ENCODE data around the gene CSH1. TPM values are rescaled to one million over a fixed set of nuclear protein-coding genes. Genes with fewer than 3 reads are reported as not detected.
"Not testable (repeated sequence)": the region's sequence is repeated elsewhere in the genome, so short reads cannot be mapped to it uniquely, and the experiment has no call there.

The CSH1 gene
- polyA plus RNA-seq, 1 donor = not detected

DNA sequence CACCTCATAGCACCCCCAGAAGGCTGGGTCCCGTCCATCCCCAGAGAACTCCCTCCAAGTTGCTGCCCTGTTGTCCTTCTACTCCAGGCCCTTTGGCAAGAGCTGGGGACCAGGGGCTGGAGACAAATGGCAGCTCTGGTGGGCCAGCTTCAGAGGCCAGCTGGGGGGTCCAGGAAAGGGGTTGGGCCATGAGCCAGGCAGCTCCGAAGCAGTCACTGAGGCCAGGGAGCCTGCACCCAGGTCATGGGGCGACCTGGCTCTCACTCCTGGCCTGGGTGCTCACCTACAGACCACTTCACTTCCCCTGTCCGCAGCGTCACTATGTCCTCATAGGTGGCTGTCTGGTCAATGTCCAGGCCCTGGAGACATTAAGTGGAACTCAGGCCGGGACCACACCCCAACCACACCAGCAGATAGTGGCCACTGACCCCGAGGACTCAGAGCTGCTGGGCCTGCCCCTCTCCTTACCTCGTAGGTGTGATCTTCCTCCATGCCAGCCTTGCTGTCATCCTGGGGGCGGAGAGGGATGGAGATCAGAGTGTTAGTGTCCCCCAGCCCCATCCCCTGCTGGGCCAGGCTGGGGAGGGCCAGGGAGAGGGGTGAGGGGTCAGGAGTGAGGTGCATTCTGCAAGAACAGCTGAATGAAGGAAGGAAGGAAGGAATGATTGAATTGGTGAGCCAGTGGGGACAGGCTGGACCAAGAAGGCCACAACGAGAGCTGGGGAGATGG, 32.8 kb upstream of the CSH1 start:
- DNase-seq = no peak

DNA sequence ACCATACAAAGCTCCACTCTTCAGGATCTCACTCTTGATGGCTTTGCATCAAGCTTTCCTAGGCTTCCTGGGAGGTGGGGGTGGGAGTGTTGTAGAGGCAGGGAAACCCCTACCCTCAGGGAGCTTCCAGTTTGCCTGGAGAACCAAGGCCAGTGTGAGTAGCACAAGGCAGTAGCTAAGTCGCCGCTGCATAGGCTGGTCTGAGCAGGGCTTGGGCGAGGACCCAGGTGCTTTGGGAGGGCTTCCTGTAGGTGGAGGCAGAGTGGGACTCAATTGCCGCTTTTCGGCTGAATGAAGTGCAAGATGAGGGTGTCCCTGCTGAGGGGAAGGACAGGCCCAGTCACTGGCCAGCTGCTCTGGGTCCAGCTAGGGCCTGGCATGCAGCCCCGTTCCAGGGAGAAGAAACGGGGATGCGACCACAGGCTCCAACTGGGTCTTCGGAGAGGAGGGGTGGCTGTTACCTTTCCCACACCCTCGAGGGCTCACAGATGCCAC, 31.8 kb upstream of the CSH1 start:
- no peak for DNase-seq

DNA sequence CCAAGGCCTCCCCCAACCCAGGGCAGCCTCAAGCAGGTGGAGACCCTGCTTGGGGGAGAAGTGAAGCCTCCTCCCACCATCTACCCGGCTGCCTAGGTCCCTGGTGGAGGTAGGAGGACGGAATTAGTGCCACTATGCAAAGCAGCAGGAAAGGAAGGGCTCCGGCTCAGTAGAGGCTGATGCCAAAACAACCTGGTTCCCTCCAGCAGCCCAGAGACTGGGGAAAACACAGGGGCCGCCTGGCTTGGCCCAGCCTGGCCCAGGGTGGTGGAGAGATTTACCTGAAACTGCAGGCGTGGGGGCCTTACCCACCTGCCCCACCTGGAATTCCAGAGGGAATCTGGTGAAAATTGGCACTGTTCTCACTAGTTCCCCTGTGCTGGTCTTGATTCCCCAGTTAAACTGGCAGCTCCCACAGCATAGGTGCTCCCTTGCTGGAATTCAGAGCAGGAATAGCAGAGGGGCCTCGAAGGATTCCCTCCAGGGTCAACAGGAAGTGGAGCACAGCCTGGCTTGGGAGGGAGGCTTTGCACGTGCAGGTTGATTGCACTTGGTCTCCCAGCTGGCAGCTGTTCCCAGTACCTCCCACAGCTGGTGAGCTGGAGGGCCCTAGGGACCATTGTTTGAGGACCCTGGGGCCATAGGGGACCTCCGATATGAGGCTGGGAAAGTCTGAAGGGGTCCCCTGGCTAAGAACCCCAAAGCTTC, 31.2 kb upstream of the CSH1 start:
- no peak for DNase-seq

DNA sequence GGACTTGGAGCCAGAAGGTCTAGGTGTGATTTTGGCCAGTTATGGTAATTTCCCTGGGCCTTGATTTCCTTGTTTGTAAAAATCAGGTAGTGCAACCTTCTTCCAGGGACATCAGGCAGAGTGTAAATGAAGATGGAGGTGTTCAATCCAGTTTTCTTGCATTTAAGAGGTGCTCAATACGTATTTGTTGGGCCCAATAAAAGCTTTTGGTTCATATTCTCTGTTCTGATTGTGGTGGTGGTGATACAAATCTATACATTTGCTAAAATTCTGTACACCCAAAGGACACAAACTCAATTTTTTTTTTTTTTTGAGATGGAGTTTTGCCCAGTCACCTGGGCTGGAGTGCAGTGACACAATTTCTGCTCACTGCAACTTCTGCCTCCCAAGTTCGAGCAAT, 29.8 kb upstream of the CSH1 start:
- no peak for DNase-seq

DNA sequence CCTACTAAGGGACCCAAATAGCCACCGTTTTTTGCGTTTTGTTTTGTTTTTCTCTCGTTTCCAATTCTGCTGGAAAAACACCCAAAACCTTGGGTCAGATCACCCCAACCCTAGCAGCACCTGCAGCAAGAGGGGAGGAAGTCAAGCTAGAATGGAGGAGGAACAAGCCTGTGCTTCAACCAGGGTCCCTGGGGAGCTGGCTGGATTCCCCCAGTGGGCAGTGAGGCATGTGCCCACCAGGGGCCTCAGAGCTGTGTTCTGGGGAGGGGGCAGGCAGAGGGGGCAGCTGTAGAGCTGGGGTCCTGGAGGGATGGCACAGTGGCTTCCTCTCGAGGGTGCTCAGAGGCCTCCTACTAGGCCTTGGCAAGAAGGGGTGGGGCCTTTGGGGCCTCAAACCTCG, 29.2 kb upstream of the CSH1 start:
- DNase-seq = no peak

DNA sequence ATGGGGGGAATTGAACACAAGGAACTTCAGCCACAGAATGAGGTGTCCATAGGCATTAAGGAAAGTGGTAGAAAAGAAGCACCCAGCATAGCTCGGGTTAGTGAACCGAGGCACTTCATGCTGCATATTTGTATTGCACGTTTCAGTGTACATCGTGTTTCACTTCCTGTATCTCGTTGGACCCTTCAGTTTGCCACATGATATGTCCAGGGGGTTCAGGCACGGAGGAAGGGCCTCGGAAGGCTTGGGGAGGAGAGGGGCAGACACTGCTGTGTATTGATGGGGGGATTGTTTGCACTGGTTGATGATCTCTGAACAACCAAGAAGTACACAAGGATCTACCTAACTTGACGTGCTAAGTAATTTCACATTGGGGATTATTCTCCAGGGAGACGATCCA, 26.0 kb upstream of the CSH1 start:
- not testable (repeated sequence) for DNase-seq

DNA sequence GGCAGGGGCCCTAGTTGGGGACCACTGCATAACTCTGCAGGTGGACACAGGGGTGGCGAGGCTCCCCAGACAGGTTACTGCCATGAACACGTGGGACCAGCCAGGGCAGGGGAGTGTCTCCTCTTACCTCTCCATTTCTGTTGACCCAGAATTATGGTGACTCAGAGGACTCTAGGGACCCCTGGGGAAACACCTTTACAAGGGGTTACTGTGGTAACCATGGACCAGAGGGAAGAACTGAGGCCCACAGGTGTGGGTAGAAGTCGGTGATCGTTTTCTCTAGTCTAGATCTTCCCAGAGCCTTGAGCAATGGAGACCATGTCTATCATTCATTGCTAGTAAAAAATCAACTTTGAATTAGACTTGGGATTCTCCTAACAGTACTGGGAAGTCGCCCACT, 24.4 kb upstream of the CSH1 start:
- DNase-seq = not testable (repeated sequence)

DNA sequence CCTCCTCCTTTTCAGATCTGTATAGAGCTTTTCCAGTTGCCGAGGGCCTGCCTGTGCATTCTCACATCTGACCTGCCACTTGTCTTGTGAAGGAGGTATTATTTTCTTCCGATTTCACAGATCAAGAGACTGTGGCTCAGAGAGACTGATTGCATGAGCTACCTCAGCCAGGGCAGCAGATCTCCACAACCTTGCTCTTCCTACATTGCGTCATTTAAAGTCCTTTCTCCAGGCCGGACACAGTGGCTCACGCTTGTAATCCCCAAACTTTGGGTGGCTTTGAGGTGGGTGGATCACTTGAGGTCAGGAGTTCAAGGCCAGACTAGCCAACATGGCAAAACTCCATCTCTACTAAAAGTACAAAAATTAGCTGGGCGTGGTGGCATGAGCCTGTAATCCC, 23.7 kb upstream of the CSH1 start:
- not testable (repeated sequence) for DNase-seq

DNA sequence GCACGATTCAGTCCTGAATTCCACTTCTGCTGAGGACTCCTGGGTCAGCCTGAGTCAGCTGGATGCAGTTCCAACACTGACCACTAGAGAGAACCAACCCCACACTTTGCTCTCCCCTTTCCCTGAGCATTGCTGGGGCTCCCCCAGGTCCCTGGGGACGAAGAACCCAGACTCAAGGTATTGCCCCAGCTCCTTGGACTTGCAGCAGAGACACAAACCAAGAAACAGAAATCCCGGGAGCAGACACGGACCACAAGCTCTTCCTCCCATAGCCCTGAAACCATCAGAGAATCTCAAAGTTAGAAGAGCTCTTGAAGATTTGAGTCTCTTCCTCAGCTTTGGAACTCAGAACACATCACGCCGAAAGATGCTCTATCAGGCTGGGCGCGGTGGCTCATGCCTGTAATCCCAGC, 22.9 kb upstream of the CSH1 start:
- DNase-seq = no peak

DNA sequence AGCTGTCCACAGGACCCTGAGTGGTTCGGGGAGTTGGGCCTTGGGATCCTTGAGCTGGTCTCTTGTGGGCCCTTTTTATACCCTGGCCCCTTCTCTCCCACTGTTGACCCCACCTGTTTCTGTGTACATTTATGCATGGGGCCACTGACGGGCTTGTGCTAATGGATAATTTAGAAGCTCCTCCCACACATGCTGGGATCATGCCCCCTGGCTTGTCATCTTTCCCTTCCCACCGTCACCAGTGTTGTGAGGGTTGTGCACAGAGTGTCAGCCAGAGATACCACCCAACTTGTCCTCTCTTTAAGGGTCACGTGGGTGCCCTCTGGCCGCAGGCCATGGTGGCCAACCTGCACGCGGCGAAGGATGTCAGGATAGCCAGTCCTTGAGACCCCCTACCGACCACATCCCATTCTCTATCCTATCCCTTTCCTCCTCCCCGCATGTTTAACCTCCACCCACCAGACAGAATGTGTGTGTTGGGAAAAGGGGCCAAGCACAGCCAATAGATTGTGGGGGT, 22.5 kb upstream of the CSH1 start, which contains the start of gene GH1:
GH1 (minus strand) TSS at position 51 of the 517 bp plus-strand sequence. CDS start 63 bp downstream, outside the sequence.
- DNase-seq = not testable (repeated sequence)

DNA sequence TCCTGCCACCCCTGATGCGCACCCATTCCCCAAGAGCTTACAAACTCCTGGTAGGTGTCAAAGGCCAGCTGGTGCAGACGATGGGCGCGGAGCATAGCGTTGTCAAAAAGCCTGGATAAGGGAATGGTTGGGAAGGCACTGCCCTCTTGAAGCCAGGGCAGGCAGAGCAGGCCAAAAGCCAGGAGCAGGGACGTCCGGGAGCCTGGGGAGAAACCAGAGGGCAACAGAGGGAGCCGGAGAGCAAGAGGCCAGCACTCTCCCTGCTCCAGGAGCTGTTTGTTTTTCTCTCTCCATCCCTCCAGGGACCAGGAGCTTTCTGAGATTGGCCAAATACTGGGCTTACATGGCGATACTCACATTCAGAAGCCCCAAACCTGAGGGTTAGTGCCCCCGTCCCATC, 21.9 kb upstream of the CSH1 start:
- DNase-seq = no peak

DNA sequence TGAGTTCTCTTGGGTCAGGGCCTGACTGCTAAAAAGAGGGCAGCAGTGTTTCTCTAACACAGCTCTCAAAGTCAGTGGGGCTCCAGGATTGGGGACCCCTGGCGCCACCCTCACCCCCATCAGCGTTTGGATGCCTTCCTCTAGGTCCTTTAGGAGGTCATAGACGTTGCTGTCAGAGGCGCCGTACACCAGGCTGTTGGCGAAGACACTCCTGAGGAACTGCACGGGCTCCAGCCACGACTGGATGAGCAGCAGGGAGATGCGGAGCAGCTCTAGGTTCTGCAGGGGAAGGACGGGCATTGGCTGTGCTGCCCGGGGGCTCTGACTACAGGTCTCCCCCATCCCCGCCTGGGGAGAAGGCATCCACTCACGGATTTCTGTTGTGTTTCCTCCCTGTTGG, 21.3 kb upstream of the CSH1 start:
- no peak for DNase-seq

DNA sequence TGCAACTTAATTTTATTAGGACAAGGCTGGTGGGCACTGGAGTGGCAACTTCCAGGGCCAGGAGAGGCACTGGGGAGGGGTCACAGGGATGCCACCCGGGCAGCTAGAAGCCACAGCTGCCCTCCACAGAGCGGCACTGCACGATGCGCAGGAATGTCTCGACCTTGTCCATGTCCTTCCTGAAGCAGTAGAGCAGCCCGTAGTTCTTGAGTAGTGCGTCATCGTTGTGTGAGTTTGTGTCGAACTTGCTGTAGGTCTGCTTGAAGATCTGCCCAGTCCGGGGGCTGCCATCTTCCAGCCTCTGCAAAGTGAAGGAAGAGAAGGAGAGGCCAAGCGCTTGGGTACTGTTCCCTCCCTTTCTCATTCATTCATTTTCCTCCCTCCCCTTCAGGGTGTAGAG, 20.8 kb upstream of the CSH1 start:
- DNase-seq = not testable (repeated sequence)

DNA sequence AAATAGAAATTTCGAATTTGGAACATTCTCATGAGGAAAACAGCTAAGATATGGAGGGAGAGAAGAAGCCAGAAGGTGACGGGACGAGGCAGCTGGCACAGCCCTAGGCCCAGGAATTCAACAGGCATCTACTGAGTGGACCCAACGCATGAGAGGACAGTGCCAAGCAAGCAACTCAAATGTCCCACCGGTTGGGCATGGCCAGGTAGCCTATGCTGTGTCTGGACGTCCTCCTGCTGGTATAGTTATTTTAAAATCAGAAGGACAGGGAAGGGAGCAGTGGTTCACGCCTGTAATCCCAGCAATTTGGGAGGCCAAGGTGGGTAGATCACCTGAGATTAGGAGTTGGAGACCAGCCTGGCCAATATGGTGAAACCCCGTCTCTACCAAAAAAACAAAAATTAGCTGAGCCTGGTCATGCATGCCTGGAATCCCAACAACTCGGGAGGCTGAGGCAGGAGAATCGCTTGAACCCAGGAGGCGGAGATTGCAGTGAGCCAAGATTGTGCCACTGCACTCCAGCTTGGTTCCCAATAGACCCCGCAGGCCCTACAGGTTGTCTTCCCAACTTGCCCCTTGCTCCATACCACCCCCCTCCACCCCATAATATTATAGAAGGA, 20.3 kb upstream of the CSH1 start:
- DNase-seq = no peak

DNA sequence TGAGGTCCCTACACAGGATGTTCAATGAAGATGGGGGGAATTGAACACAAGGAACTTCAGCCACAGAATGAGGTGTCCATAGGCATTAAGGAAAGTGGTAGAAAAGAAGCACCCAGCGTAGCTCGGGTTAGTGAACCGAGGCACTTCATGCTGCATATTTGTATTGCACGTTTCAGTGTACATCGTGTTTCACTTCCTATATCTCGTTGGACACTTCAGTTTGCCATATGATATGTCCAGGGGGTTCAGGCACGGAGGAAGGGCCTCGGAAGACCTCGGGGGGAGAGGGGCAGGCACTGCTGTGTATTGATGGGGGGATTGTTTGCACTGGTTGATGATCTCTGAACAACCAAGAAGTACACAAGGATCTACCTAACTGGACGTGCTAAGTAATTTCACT, 19.4 kb upstream of the CSH1 start:
- DNase-seq = not testable (repeated sequence)

DNA sequence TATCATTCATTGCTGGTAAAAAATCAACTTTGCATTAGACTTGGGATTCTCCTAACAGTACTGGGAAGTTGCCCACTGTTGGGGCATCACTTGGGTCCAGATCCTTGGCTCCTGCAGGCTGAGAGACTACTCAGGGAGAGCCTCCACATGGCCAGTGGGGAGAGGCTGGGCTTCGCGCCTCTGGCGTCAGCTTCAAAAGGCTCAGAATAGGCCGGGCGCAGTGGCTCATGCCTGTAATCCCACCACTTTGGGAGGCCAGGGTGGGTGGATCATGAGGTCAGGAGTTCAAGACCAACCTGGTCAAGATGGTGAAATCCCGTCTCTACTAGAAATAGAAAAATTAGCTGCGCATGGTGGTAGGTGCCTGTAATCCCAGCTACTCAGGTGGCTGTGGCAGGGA, 18.1 kb upstream of the CSH1 start:
- no peak for DNase-seq

DNA sequence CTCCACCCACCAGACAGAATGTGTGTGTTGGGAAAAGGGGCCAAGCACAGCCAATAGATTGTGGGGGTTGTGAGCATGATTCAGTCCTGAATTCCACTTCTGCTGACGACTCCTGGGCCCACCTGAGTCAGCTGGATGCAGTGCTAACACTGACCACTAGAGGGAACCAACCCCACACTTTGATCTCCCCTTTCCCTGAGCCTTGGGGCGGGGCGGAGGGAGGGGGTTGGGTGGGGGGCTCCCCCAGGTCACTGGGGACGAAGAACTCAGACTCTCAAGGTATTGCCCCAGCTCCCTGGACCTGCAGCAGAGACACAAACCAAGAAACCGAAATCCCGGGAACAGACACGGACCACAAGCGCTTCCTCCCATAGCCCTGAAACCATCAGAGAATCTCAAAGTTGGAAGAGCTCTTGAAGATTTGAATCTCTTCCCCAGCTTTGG, 15.3 kb upstream of the CSH1 start:
- no peak for DNase-seq

DNA sequence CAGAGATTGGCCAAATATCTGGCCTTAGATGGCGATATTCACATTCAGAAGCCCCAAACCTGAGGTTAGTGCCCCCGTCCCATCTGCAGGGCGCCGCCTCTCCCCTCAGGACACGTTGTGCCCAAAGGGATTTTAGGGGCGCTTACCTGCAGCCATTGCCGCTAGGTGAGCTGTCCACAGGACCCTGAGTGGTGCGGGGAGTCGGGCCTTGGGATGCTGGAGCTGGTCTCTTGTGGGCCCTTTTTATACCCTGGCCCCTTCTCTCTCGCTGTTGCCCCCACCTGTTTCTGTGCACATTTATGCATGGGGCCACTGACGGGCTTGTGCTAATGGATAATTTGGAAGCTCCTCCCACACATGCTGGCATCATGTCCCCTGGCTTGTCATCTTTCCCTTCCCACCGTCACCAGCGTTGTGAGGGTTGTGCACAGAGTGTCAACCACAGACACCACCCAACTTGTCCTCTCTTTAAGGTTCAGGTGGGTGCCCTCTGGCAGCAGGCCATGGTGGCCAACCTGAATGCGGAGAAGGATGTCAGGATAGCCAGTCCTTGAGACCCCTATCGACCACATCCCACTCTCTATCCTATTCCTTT, 14.8 kb upstream of the CSH1 start, which contains the start of gene CSHL1:
CSHL1 (minus strand) TSS at position 218 of the 595 bp plus-strand sequence; CDS start at position 156, 62 bp downstream.
- DNase-seq = no peak

DNA sequence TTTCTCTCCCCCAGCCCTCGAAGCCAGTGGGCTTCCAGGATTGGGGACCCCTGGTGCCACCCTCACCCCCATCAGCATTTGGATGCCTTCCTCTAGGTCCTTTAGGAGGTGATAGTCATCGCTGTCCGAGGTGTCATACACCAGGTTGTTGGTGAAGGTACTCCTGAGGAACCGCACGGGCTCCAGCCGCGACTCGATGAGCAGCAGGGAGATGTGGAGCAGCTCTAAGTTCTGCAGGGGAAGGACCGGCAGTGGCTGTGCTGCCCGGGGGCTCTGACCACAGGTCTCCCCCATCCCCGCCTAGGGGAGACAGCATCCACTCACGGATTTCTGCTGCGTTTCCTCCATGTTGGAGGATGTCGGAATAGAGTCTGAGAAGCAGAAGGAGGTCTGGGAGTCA, 13.7 kb upstream of the CSH1 start:
- DNase-seq = no peak

DNA sequence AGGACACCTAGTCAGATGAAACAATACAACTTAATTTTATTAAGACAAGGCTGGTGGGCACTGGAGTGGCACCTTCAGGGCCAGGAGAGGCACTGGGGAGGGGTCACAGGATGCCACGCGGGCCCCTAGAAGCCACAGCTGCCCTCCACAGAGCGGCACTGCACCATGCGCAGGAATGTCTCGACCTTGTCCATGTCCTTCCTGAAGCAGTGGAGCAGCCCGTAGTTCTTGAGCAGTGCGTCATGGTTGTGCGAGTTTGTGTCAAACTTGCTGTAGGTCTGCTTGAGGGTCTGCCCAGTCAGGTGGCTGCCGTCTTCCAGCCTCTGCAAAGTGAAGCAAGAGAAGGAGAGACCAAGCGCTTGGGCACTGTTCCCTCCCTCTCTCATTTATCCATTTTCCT, 13.2 kb upstream of the CSH1 start:
- DNase-seq = not testable (repeated sequence)

DNA sequence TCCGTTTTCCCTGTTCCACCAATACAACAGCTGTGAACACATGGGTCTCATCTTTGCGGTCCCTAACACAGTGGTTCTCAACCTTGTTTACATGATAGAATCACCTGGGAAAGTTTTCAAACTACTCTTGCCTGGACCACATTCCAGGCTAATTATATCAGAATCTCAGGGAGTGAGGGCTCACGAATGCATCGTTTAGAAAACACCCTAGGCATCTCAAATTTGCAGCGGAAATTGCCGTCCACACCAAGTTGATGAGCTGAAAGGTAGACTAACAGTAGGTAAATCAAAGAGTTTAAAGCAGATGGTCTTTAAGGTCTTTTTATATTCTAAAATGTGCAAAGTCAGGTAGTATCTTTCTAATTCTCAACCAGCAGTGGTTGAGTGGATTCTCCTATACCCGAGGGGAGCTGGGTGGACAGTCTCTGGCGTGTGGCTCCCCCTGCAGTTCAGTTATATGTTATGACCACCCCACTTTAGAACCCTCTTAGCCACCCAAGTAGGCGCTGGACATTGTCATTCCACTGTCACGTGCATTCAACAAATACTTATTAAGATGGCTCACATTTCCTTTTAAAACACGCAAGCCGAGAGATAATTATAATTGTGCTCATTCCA, 10.9 kb upstream of the CSH1 start:
- not testable (repeated sequence) for DNase-seq

DNA sequence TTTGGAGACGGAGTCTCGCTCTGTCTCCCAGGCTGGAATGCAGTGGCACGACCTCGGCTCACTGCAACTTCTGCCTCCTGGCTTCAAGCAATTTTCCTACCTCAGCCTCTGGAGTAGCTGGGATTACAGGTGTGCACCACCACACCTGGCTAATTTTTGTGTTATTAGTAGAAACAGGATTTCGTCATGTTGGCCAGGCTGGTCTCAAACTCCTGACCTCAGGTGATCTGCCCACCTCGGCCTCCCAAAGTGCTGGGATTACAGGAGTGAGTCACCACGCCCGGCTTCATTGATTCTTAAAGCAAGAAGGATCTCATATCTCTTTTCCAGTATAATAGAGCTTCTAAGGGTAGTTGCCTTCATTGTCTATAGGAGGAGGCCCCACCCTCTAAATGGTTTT, 8.4 kb upstream of the CSH1 start:
- DNase-seq = not testable (repeated sequence)
